Prostate gland (tissue), 2 donors: ENCODE data around the gene STK35. TPM values are rescaled to one million over a fixed set of nuclear protein-coding genes. Genes with fewer than 3 reads are reported as not detected.

Experiments
- DNase-seq: peaks from one replicate; pipeline ENCODE4 v3.0.0-alpha.2; 2019; ENCODE audit warnings: low spot score
- H3K27ac ChIP-seq, 2 donors: fragments of 200-600 bp; sonication (generic); 2 replicates each; pipeline ENCODE4 v1.5.1; 2017 to 2019
- H3K27me3 ChIP-seq: fragments of 200-600 bp; sonication (generic); replicated peaks from 2 replicates; pipeline ENCODE4 v1.5.1; 2019; ENCODE audit not compliant: insufficient read depth
- H3K36me3 ChIP-seq, 2 donors: fragments of 200-600 bp; sonication (generic); 1 replicate in 1 of 2; 2 replicates in 1 of 2; pipeline versions ENCODE4 v1.5.1 to v1.8.1; 2017 to 2019
- H3K4me1 ChIP-seq: fragments of 200-600 bp; sonication (generic); replicated peaks from 2 replicates; pipeline ENCODE4 v1.5.1; 2019
- H3K4me3 ChIP-seq, 2 donors: fragments of 200-600 bp; sonication (generic); 2 replicates each; pipeline ENCODE4 v1.5.1; 2017 to 2019
- H3K9me3 ChIP-seq: fragments of 200-600 bp; sonication (generic); 2 replicates; pipeline ENCODE4 v1.5.1; 2017
- CTCF ChIP-seq, 4 experiments: fragments of 200-600 bp in 2 of 4; fragments of 450-650 bp in 2 of 4; sonication (generic) in 2 of 4; IDR thresholded peaks; 1 replicate in 3 of 4; 2 replicates in 1 of 4; pipeline ENCODE4 v1.5.1; 2016 to 2019; ENCODE audit warnings: antibody characterized with exemption in 4 of 4, mild to moderate bottlenecking in 2 of 4, moderate library complexity in 2 of 4
- POLR2A ChIP-seq: fragments of 450-650 bp; IDR thresholded peaks from one replicate; pipeline ENCODE4 v1.6.1; 2016; ENCODE audit warnings: antibody characterized with exemption, mild to moderate bottlenecking
- POLR2AphosphoS5 ChIP-seq: sonication (generic); formaldehyde crosslinking; IDR thresholded peaks from one replicate; pipeline ENCODE4 v1.6.1; 2017; ENCODE audit warnings: antibody characterized with exemption
- WGBS: methylation state at CpG from one replicate; pipeline ENCODE4 v1.1.5; 2018; 5-methylcytosine and 5-hydroxymethylcytosine counted together
- intact Hi-C: fragments of 100-400 bp; cut with DNase I; formaldehyde crosslinking; loops from one replicate; pipeline ENCODE4 v1.14.2; 2022
- small RNA-seq, 2 donors: library from RNA; depleted of rRNA; stranded (forward); fragments of <200 nt; gene quantifications; one replicate each; pipeline ENCODE3, GENCODE V24; 2016
- total RNA-seq, 2 donors: library from RNA; depleted of rRNA; stranded (reverse); fragments of >200 nt; gene quantifications; one replicate each; pipeline ENCODE4 v1.1.0, GENCODE V29; 2016

STK35 gene
- total RNA-seq, 2 donors from 2014 or later: 24.2 to 40.7 TPM

GRCh38 chr20:2195614-2196013, 94.0 kb downstream of the STK35 start:
- 69% methylated on average over 5 of the region's 5 CpGs for WGBS
- no peak for DNase-seq

GRCh38 chr20:2197166-2197565, 95.5 kb downstream of the STK35 start:
- no peak for DNase-seq
- H3K4me3 ChIP-seq: no peak overlapping the region
- no peaks in the 10 kb centered on the region for H3K9me3 ChIP-seq
- WGBS: 62% methylated on average over 7 of the region's 7 CpGs
- no peaks in the 10 kb centered on the region for H3K4me1 ChIP-seq
- no peaks in the 10 kb centered on the region for H3K36me3 ChIP-seq
- no peak overlapping the region for H3K27ac ChIP-seq
- TF ChIP-seq POLR2A (no peak), POLR2AphosphoS5 (no peak), CTCF (IDR thresholded peaks at IDR 0.05) (no peak)
- intact Hi-C loops: no loop called here
- H3K27me3 ChIP-seq: peaks cover 5% of the 10 kb centered on the region

More at GRCh38 chr20:2195614-2196013, 94.0 kb downstream of the STK35 start:
- intact Hi-C loops: no loop called here
- Histone ChIP-seq H3K27ac (no peak overlapping the region), H3K36me3 (no peaks in the 10 kb centered on the region), H3K4me3 (no peak overlapping the region), H3K4me1 (no peaks in the 10 kb centered on the region), H3K27me3 (peaks cover 5% of the 10 kb centered on the region), H3K9me3 (no peaks in the 10 kb centered on the region)
- no peak for TF ChIP-seq POLR2AphosphoS5
- TF ChIP-seq CTCF (IDR thresholded peaks at IDR 0.05): no peak
- TF ChIP-seq POLR2A: no peak

Small RNAs within 50 kb of the gene (small RNA-seq; reads per million reads assigned to genes)
- gene RPL7P2: 0 reads per million in 2 donors

Other genes starting within 250 kb of the STK35 start
- gene SIRPA, start 206.4 kb upstream of the STK35 start, total RNA-seq: 10 to 100 TPM; 20.3 to 31.0 TPM
- gene PDYN, start 107.8 kb upstream of the STK35 start, total RNA-seq: under 1 TPM in 1 of 2 donors, not detected in 1; 0.28 TPM
- 1 to 10 TPM in 1 of 2 donors, under 1 TPM in 1; 0.23 to 1.8 TPM for gene TGM3, start 194.2 kb downstream of the STK35 start, total RNA-seq